22Rv1 (cell line): Measurements from ENCODE around the gene TEX52.

Experiments
- CTCF ChIP-seq: fragments of 450-650 bp; IDR thresholded peaks from 2 replicates; pipeline ENCODE4 v1.5.1; 2017; ENCODE audit warnings: mild to moderate bottlenecking
- ZFX ChIP-seq: fragments of 450-650 bp; IDR thresholded peaks from 2 replicates; pipeline ENCODE4 v1.6.1; 2017; ENCODE audit warnings: antibody characterized with exemption, borderline replicate concordance

- TF ChIP-seq CTCF (no peak), ZFX (no peak)
Observed at GRCh38 chr12:2886768-2887450, 30.1 kb upstream of the TEX52 start.
